ENCODE results near the gene RREB1. TPM values are rescaled to one million over a fixed set of nuclear protein-coding genes. Genes with fewer than 3 reads are reported as not detected.

RREB1 gene
- total and polyA plus RNA-seq, 12 donors, result 3.0 to 47.1 (median 36.1) TPM

GRCh38 chr6:7124636-7125035, 16.9 kb downstream of the RREB1 start:
- DNase-seq (no peak), ATAC-seq (no peak)
- WGBS, 2 donors, result 53 to 64% methylated on average over 2 of the region's 2 CpGs
- no peak overlapping the region for H3K4me3 ChIP-seq
- H3K36me3 ChIP-seq, result peaks cover 0 to 25% (median 3%) of the 10 kb centered on the region in 9 donors
- peak overlapping the region in 2 of 10 donors; percentile 5 to 33 for H3K27ac ChIP-seq
- no peaks in the 10 kb centered on the region for H3K9me3 ChIP-seq
- intact Hi-C loops (cut with DNase I), result no loop called here
- H3K4me1 ChIP-seq, result peaks cover 12 to 68% (median 43%) of the 10 kb centered on the region in 9 donors
- TF ChIP-seq, protein P1, sequence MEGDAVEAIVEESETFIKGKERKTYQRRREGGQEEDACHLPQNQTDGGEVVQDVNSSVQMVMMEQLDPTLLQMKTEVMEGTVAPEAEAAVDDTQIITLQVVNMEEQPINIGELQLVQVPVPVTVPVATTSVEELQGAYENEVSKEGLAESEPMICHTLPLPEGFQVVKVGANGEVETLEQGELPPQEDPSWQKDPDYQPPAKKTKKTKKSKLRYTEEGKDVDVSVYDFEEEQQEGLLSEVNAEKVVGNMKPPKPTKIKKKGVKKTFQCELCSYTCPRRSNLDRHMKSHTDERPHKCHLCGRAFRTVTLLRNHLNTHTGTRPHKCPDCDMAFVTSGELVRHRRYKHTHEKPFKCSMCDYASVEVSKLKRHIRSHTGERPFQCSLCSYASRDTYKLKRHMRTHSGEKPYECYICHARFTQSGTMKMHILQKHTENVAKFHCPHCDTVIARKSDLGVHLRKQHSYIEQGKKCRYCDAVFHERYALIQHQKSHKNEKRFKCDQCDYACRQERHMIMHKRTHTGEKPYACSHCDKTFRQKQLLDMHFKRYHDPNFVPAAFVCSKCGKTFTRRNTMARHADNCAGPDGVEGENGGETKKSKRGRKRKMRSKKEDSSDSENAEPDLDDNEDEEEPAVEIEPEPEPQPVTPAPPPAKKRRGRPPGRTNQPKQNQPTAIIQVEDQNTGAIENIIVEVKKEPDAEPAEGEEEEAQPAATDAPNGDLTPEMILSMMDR (IDR thresholded peaks at IDR 0.05), result no peak
- H3K27me3 ChIP-seq, result no peaks in the 10 kb centered on the region

GRCh38 chr6:7125290-7125689, 17.5 kb downstream of the RREB1 start:
- no peaks in the 10 kb centered on the region for H3K27me3 ChIP-seq
- intact Hi-C loops (cut with DNase I), result no loop called here
- peaks cover 0 to 25% (median 3%) of the 10 kb centered on the region in 9 donors for H3K36me3 ChIP-seq
- H3K27ac ChIP-seq, result peak overlapping the region in 2 of 10 donors; percentile 5 to 33
- TF ChIP-seq, protein P1 (IDR thresholded peaks at IDR 0.05), result no peak
- ATAC-seq, result no peak
- H3K9me3 ChIP-seq, result no peaks in the 10 kb centered on the region
- no peak overlapping the region for H3K4me3 ChIP-seq
- peaks cover 12 to 72% (median 50%) of the 10 kb centered on the region in 9 donors for H3K4me1 ChIP-seq
- 84 to 87% methylated on average over 1 of the region's 1 CpG for WGBS, 2 donors
- DNase-seq, result no peak

DNA sequence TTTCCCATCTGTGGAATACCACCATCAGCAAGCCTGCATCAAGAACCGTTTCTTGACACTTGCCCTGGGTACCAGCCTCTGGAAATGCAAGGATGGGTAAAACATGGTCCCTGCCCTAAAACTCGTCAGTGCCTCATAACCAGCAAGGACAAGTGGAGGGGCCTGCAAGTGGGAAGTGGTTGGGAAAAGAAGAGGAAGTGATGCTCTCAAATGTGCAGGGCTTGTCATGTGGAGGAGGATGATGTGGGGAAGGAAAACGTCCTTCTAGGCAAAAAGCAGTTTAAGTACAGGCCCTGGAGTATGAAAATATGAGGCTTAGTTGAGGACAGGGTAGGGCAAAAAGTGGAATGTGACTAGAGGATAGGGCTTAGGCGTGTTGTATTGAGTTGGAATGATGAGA, 19.0 kb downstream of the RREB1 start:
- ATAC-seq (peak in 2 of 8 donors; percentile 31 to 50), DNase-seq (no peak)
- 75 to 76% methylated on average over 4 of the region's 4 CpGs for WGBS, 2 donors
- Histone ChIP-seq H3K36me3 (peaks cover 0 to 25% (median 3%) of the 10 kb centered on the region in 9 donors), H3K27ac (peak overlapping the region in 3 of 10 donors; percentile 4 to 65 (median 48)), H3K4me1 (peaks cover 12 to 85% (median 53%) of the 10 kb centered on the region in 9 donors), H3K9me3 (no peaks in the 10 kb centered on the region), H3K27me3 (no peaks in the 10 kb centered on the region), H3K4me3 (no peak overlapping the region)
- TF ChIP-seq, protein P1 (IDR thresholded peaks at IDR 0.05), result no peak
- intact Hi-C loops (cut with DNase I), result no loop called here

GRCh38 chr6:7127680-7128079, 19.9 kb downstream of the RREB1 start:
- intact Hi-C loops (cut with DNase I), result no loop called here
- WGBS, 2 donors, result 72 to 74% methylated on average over 5 of the region's 5 CpGs
- no peaks in the 10 kb centered on the region for H3K9me3 ChIP-seq
- TF ChIP-seq, protein P1 (IDR thresholded peaks at IDR 0.05), result no peak
- peak overlapping the region in 2 of 10 donors; percentile 48 to 65 for H3K27ac ChIP-seq
- H3K4me3 ChIP-seq, result no peak overlapping the region
- H3K27me3 ChIP-seq, result no peaks in the 10 kb centered on the region
- H3K4me1 ChIP-seq, result peaks cover 12 to 85% (median 53%) of the 10 kb centered on the region in 9 donors
- peaks cover 0 to 22% (median 3%) of the 10 kb centered on the region in 9 donors for H3K36me3 ChIP-seq
- DNase-seq (no peak), ATAC-seq (no peak)

Measured in heart right ventricle (tissue), 16 donors.